Transverse colon (tissue), 4 donors: ENCODE results near the gene TRAT1.

Experiments
- EP300 ChIP-seq: sonication (generic); formaldehyde crosslinking; IDR thresholded peaks from one replicate; pipeline ENCODE4 v1.6.1; 2017; ENCODE audit warnings: antibody characterized with exemption, low read depth
- POLR2A ChIP-seq: fragments of 450-650 bp; IDR thresholded peaks from one replicate; pipeline ENCODE4 v1.6.1; 2016; ENCODE audit warnings: antibody characterized with exemption, mild to moderate bottlenecking, moderate library complexity
- POLR2AphosphoS5 ChIP-seq, 3 donors: sonication (generic); formaldehyde crosslinking; IDR thresholded peaks; one replicate each; pipeline ENCODE4 v1.6.1; 2016; ENCODE audit warnings: antibody characterized with exemption in 3 of 3
- TF ChIP-seq, protein P1 (sequence below), 5 experiments: fragments of 200-600 bp in 3 of 5; fragments of 450-650 bp in 2 of 5; sonication (generic) in 3 of 5; IDR thresholded peaks; 1 replicate in 2 of 5; 2 replicates in 3 of 5; pipeline ENCODE4 v1.5.1; 2016 to 2017; ENCODE audit warnings: antibody characterized with exemption in 5 of 5, inconsistent platforms in 3 of 5, mild to moderate bottlenecking in 2 of 5, moderate library complexity in 1 of 5

DNA sequence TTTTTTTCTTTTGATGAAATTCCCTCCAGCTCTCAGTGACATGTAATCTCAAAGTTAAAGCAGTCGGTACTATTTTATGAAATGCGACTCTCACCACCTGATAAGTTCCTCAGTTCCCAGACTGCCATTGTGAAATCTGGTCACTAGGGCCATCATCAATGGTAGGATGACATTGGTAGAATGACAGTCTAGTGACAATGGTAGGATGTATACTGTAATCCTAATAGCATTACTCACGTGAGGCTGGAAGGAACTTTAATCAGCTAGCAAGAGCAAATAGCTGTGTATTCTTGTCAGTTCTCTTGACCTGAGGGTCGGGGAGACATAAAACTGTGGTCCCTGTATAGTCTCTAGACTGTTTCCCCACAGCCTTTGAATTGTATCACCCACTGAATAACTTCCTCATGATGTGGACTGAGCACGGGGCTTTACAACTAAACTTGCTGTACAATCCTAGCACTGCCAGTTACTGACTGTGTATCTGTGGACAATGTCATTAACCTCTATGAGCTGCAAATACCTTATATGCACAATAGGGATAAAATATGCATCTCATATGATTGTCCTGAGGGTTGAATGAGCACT lies 23.2 kb downstream of the TRAT1 start:
- TF ChIP-seq, protein P1, sequence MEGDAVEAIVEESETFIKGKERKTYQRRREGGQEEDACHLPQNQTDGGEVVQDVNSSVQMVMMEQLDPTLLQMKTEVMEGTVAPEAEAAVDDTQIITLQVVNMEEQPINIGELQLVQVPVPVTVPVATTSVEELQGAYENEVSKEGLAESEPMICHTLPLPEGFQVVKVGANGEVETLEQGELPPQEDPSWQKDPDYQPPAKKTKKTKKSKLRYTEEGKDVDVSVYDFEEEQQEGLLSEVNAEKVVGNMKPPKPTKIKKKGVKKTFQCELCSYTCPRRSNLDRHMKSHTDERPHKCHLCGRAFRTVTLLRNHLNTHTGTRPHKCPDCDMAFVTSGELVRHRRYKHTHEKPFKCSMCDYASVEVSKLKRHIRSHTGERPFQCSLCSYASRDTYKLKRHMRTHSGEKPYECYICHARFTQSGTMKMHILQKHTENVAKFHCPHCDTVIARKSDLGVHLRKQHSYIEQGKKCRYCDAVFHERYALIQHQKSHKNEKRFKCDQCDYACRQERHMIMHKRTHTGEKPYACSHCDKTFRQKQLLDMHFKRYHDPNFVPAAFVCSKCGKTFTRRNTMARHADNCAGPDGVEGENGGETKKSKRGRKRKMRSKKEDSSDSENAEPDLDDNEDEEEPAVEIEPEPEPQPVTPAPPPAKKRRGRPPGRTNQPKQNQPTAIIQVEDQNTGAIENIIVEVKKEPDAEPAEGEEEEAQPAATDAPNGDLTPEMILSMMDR (IDR thresholded peaks at IDR 0.05): no peak
- TF ChIP-seq EP300 (no peak), POLR2A (no peak), POLR2AphosphoS5 (IDR thresholded peaks at IDR 0.05) (no peak)
